Nephron progenitor cell (in vitro differentiated cells): Measurements from ENCODE around the gene SLC51A.
"Not testable (repeated sequence)": the region's sequence is repeated elsewhere in the genome, so short reads cannot be mapped to it uniquely, and the experiment has no call there.

Experiments
- DNase-seq: peaks from one replicate; pipeline ENCODE4 v3.0.0; 2021
- H3K27ac Mint-ChIP-seq: 2 replicates; pipeline ENCODE4 v1.8.0; 2021; ENCODE audit warnings: mild to moderate bottlenecking, moderate library complexity, mixed read lengths
- H3K27me3 Mint-ChIP-seq: 2 replicates; pipeline ENCODE4 v1.8.0; 2021; ENCODE audit warnings: mild to moderate bottlenecking, low read depth, mixed read lengths; ENCODE audit not compliant: poor library complexity
- H3K36me3 Mint-ChIP-seq: 2 replicates; pipeline ENCODE4 v1.8.0; 2021; ENCODE audit warnings: low read depth, mixed read lengths
- H3K4me1 Mint-ChIP-seq: 2 replicates; pipeline ENCODE4 v1.8.0; 2021; ENCODE audit warnings: mixed read lengths
- H3K4me3 Mint-ChIP-seq: 2 replicates; pipeline ENCODE4 v1.8.0; 2021; ENCODE audit warnings: mild to moderate bottlenecking, moderate library complexity, mixed read lengths
- H3K9me3 Mint-ChIP-seq: 2 replicates; pipeline ENCODE4 v1.8.0; 2021; ENCODE audit warnings: mild to moderate bottlenecking, moderate library complexity, mixed read lengths
- CTCF ChIP-seq: fragments of 200-600 bp; sonication (generic); IDR thresholded peaks from 2 replicates; pipeline ENCODE4 v1.5.0; 2021; ENCODE audit warnings: antibody characterized with exemption

Gene SLC51A

GRCh38 chr3:196237203-196237602, 20.9 kb downstream of the SLC51A start:
- H3K4me1 Mint-ChIP-seq = no peaks in the 10 kb centered on the region
- H3K36me3 Mint-ChIP-seq = peaks cover 20% of the 10 kb centered on the region
- peaks cover under 1% of the 10 kb centered on the region for H3K9me3 Mint-ChIP-seq
- H3K4me3 Mint-ChIP-seq = no peak overlapping the region
- DNase-seq = no peak
- H3K27ac Mint-ChIP-seq = no peak overlapping the region
- H3K27me3 Mint-ChIP-seq = no peaks in the 10 kb centered on the region
- no peak for TF ChIP-seq CTCF

- DNase-seq = no peak
Observed at GRCh38 chr3:196238612-196239560, 22.6 kb downstream of the SLC51A start.

GRCh38 chr3:196240424-196240823, 24.1 kb downstream of the SLC51A start:
- Mint-ChIP-seq H3K9me3 (peaks cover 17% of the 10 kb centered on the region), H3K27me3 (no peaks in the 10 kb centered on the region), H3K27ac (no peak overlapping the region), H3K4me3 (no peak overlapping the region), H3K36me3 (peaks cover 44% of the 10 kb centered on the region), H3K4me1 (no peaks in the 10 kb centered on the region)
- TF ChIP-seq CTCF = no peak
- no peak for DNase-seq

More at GRCh38 chr3:196238612-196239560, 22.6 kb downstream of the SLC51A start:
- Mint-ChIP-seq H3K9me3 (peaks cover 13% of the 10 kb centered on the region), H3K36me3 (peaks cover 33% of the 10 kb centered on the region), H3K27me3 (no peaks in the 10 kb centered on the region), H3K4me1 (no peaks in the 10 kb centered on the region), H3K4me3 (no peak overlapping the region), H3K27ac (peak overlapping the region; percentile 58)
- no peak for TF ChIP-seq CTCF

GRCh38 chr3:196241704-196242103, 25.4 kb downstream of the SLC51A start:
- Mint-ChIP-seq H3K27me3 (no peaks in the 10 kb centered on the region), H3K9me3 (peaks cover 22% of the 10 kb centered on the region), H3K27ac (no peak overlapping the region), H3K4me1 (no peaks in the 10 kb centered on the region), H3K36me3 (peaks cover 52% of the 10 kb centered on the region), H3K4me3 (no peak overlapping the region)
- no peak for TF ChIP-seq CTCF
- no peak for DNase-seq

- H3K36me3 Mint-ChIP-seq = peaks cover 56% of the 10 kb centered on the region
- not testable (repeated sequence) for H3K4me3 Mint-ChIP-seq
Observed at GRCh38 chr3:196244166-196244565, 27.8 kb downstream of the SLC51A start.

GRCh38 chr3:196246612-196247308, 30.4 kb downstream of the SLC51A start:
- DNase-seq = no peak
- H3K27ac Mint-ChIP-seq = no peak overlapping the region
- peaks cover 22% of the 10 kb centered on the region for H3K9me3 Mint-ChIP-seq
- H3K27me3 Mint-ChIP-seq = no peaks in the 10 kb centered on the region
- H3K4me3 Mint-ChIP-seq = no peak overlapping the region
- H3K36me3 Mint-ChIP-seq = peaks cover 54% of the 10 kb centered on the region
- no peak for TF ChIP-seq CTCF
- H3K4me1 Mint-ChIP-seq = no peaks in the 10 kb centered on the region

More at GRCh38 chr3:196244166-196244565, 27.8 kb downstream of the SLC51A start:
- not testable (repeated sequence) for DNase-seq, H3K27me3 Mint-ChIP-seq, H3K27ac Mint-ChIP-seq, H3K4me1 Mint-ChIP-seq
- peaks cover 22% of the 10 kb centered on the region for H3K9me3 Mint-ChIP-seq
